HG02623 (cell line): Measurements from ENCODE around the gene CCDC33.

Experiments
- ATAC-seq: cut with Tn5 transposase; IDR thresholded peaks from one replicate; pipeline ENCODE4 v1.9.1; 2021; ENCODE audit warnings: moderate library complexity; ENCODE audit not compliant: unreplicated experiment

CCDC33 gene

GRCh38 chr15:74330861-74331408, 94.8 kb downstream of the CCDC33 start:
- no peak for ATAC-seq

DNA sequence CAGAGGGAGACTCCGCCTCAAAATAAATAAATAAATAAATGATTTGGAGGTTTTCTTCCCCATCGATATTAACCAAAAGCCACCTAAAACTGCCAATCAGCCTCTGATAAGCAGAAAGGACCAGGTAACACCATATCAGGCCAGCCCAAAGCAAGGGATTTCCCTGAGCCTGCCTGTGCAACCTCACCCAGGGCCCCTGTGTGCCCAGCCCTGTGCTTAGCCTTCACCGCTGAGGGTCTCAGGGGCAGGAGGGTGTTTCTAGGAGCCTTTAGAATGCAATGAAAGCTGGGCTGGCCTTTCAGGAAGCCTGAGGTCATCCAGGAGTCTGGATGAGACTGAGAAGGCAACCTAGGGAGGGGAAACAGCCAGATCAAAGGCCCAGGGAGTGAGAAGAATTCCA, 95.9 kb downstream of the CCDC33 start:
- ATAC-seq, result no peak

DNA sequence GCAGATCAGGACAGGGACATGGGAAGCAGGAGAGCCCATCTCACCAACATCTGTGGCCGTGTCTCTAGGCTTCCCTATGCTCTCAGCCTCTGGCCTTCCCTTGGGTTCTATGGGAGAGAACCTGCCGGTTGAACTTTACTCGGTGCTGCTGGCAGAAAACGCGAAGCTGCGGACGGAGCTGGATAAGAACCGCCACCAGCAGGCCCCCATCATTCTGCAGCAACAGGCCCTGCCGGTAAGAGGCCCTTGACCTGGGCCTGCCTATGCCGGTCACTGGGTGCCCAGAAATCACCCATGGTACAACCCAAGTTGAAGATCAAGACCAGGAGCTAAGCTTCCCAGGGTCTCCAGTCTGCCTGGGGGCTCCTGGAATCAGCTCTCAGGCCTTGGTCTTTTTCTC, 96.5 kb downstream of the CCDC33 start:
- no peak for ATAC-seq

- no peak for ATAC-seq
Observed at GRCh38 chr15:74333093-74333492, 97.0 kb downstream of the CCDC33 start.

GRCh38 chr15:74333662-74334061, 97.5 kb downstream of the CCDC33 start:
- ATAC-seq, result no peak

GRCh38 chr15:74334127-74334526, 98.0 kb downstream of the CCDC33 start:
- no peak for ATAC-seq

- no peak for ATAC-seq
Observed at GRCh38 chr15:74335396-74335795, 99.3 kb downstream of the CCDC33 start.

DNA sequence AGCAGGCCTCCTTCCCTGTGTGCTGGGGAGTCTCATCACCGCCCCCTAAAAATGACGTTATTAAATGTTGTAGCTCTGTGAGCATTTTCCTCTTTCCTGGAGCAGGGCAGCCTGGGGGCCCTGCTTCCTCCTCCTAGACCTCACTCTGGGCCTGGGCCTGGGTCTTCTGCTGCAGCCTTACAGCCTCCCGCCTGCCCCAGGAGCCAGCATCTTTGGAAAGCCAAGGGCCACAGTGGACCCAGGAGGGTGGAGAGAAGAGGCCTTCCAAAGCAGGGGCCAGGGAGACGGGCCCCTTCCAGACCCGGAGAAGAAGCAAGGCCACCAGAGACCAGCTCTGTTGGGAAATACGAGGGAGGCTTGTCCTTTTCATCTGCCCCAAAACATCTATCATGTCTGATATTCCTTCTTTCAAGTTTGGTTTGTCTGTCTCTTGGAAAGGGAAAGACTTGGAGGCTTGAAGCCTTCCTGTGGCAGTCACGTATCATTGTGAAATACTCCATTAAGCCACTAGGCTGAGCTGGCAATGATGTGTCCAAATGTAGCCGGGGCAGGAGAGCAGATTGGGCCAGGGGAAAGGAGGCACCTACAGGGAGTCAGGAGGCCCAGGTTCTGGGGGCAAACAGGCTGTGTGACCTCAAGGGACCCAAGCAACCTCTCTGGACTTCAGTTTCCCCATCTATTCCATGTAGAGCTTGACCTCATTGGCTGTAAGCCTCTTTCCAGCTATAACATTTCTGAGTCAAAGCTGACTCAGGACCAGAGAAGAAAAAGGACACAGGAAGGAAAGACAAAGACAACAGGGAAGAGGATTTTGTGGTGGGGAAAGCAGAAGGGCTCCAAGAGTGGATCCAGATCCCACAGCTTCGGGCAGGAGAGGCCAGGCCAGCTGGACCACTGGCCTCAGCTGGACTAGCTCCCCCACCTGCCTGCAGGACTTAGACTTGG, 100.2 kb downstream of the CCDC33 start:
- ATAC-seq, result no peak

GRCh38 chr15:74337146-74337545, 101.0 kb downstream of the CCDC33 start:
- no peak for ATAC-seq

DNA sequence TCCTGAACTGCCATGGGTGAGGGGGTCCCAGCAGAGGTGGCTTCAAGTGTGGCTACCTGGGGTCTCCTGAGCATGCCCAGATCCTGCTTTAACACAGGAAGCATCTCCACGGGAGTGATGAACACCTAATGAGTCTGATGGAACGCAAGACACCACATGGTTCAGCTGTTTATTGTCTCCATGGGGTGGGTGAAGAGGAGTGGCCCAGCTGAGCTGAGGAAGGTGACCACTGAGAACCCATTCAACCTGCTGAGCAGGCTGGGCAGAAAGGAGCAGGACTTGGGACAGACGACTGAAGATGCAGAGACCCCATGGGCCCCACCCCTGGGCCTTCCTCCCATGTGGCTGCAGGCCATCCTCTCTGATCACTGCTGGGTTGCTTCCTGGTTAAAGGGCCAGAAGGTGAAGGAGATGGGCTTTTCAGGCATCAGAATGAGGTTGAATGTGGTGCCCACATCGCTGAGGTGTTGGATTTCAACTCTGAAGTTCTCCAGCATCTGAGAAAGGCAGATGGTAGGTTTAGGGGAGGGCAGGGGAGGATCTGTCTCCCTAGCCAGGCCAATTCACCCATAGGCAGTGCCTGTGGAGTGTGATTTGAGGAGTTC, 101.6 kb downstream of the CCDC33 start:
- no peak for ATAC-seq

- ATAC-seq, result no peak
Observed at GRCh38 chr15:74338676-74339075, 102.5 kb downstream of the CCDC33 start.

- ATAC-seq, result no peak
Observed at GRCh38 chr15:74339371-74339770, 103.2 kb downstream of the CCDC33 start.

DNA sequence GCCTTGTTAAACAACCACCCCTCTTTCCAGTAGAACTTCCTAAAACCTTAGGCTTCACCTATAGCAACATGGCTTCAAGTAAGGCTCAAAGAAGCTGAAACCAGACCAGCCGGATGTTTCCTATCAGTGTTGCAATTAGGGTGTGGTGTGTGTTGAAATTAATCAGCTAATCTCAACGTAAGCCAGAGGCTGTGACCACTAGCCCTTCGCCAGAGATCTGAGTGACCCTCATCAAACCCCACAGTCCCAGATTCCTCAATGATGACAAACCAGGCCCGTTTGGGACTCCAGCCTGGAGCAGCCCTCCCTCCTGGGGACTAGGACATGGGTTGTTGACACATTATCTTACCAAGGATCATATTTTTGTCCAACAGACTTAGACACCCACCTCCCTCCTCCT, 104.0 kb downstream of the CCDC33 start:
- ATAC-seq, result no peak

GRCh38 chr15:74343127-74343796, 107.1 kb downstream of the CCDC33 start:
- no peak for ATAC-seq

DNA sequence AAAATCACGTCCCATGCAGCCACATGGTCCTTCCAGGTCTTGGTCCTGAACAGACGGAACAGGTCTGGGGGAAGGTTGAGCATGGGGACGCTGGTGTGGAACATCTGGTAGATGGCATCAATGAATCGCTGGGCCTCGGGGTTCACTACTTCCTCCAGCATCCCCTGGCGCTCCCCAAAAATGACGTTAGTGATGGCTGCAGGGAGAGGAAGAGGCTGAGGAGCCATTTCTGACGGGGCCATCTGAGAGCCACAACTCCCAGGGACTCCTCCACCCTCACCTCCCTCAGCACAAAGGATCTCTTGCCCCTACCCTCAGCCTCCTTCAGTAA, 107.6 kb downstream of the CCDC33 start:
- ATAC-seq, result no peak

DNA sequence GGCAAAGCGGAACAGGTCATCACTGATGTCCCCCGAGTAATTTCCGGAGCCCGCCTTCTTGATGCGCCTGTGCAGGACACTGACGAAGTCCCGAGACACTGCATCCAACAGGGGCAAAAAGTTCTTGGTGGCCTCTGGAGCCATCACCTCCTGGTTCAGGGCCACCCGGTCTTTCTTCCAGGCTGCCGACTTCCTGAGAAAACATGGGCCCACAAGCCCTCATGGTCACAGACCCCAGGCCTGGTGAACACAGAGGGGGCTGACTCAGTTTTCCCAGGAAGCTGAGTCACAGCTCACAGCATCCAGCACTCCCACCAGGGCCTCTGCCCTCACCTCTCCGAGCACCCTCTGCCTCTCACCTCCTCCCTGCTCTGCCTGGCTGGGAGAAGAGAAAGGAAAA, 108.9 kb downstream of the CCDC33 start:
- ATAC-seq, result no peak

DNA sequence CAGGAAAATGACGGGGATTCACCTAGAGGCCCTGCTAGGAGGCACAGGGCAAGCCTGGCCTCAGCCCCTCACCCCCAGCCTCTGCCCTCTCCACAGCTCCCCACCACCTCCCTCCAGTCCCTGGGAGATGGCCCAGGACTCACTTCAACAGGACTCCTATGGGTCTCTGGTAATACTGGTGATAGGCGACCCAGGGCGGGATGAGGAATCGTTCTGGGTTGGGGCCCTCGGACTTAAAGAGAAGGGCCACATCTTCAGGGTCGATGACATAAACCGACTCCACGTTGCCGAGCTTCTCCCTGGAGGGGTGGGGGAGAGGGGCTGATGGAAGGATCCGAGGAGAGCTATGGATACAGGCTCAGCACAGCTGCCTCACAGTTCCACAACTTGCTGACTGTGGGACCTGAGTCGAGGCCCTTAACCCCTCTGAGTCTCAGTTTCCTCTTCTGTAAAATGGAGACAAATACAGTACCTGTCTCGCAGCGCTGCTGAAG, 111.7 kb downstream of the CCDC33 start:
- ATAC-seq, result no peak

GRCh38 chr15:74349241-74349778, 113.2 kb downstream of the CCDC33 start:
- ATAC-seq, result no peak

DNA sequence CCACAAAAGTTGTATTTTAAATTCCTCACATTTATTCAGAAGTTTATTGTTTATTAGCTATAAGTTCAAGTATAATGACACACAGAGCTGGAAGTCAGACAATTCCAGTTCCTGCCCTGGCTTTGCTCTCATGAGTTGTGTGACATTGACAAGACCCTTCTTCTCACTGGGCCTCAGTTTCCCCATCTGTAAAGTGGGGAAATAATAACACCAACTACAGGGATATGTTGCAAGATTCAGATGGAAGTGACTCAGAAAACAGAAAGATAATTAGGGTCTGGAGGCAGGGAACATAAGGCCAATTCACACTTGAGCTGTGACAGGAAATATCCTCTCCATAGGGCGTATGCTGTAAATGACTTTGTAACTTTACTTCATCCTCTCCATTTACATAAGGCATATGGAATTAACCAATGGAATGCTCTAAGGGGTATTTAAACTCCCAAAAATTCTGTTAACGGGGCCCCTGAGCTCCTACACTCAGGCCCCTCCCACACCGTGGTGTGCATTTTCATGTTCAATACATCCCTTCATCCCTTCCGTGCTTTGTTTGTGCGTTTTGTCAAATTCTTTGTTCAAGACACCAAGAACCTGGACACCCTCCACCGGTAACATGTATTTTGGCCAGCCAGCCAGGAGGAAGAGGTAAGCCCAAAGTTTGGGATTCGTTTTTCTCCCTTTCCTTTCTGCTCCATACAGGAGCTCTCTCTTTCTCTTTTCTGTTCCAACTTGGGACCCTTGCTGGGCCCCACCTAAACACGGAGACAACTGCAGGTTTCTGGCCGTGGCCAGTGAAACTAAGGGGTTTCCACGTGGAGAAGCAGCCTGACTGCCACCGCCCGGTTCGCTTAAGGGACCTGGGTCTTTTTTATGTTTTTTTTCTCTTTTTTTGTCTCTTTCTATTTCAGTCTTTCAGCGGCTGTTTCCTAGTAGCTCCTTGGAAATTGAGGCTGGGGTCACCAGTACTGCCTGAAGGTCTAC, 114.5 kb downstream of the CCDC33 start:
- ATAC-seq, result no peak

DNA sequence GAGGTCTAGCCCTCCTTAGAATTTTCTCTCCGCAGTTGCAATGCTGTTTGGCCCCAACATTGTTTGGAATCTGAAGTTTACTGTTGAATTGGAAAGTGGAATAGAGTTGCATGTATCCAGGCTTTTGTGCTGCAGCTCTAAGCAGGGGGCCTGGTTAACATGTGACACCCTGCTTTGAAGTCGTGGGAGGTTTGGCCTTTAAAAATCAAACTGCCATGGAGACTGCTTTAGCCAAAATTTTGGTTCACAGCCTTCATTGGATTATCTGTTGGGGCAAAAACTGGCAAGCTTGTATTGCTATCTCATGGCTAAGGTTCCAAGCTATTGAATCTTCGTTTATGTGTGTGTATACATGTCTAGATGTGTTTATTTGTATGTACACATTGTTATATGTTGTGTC, 115.5 kb downstream of the CCDC33 start:
- no peak for ATAC-seq
